8988T (cell line): ENCODE results near the gene SEPHS1.
"Not testable (repeated sequence)": the region's sequence is repeated elsewhere in the genome, so short reads cannot be mapped to it uniquely, and the experiment has no call there.

ENCODE experiments used
- DNase-seq: peaks from one replicate; pipeline ENCODE4 v3.0.0; 2011

Gene SEPHS1

DNA sequence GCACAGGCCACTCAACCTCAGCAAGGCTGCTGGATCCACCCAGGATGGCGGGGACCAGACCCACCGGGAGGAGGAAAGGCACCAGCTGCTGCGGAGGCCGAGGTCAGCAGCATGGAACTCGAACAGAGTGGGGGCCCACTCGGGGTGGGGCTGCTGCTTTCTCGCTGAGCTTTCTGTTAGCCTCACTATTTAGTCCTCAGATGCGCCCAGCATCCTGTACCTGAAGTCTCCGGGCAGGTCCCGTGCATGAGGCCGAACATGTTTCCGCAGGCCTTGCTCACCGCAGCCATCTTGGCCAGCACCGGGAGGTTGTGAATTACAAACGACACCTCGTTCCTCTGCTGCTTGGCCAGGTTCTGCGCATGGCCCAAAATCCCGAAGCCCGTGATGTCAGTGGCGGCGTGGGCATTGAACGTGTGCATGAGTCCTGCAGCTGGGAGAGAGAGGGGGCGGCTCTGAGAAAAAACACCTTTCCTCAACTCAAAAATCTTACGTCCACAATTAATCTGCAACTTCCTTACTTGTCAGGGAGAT, 25.4 kb downstream of the SEPHS1 start:
- DNase-seq, result no peak

DNA sequence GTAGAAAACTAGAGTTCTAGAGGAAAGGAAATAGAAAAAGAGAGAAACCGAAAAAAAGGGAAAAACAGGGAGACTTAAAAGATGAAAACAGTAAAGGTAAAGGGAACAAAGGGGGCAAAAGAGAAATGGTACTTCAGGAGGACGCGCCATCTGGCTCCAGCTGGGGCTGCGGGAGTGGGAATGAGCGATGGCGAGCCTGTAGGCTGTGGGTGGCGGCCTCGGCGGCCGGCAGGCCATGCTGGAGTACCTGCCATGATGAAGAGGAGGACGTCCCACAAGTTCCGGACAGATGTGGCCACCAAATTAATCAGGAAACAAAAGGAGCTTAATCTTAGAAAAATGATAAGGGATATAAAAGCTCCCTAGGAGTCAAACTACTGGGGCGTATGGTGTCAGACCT, 26.5 kb downstream of the SEPHS1 start:
- DNase-seq, result no peak

DNA sequence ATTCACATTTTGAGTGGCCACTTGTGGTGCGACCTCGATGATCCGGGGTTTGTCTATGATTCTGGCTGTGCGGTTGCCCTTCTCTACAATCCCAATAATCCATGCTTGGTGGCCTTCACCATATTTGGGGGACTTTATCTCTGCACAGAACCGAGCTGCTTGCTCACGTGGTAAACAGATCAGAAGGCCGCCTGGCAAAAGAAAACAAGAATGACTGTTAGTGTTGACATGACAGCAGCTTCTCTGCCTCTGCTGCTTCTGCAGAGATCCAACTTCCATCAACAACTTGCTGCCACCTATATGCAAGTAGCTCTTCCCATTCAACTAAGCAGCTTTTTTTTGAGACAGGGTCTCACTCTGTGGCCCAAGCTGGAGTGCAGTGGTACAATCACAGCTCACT, 28.9 kb downstream of the SEPHS1 start:
- DNase-seq, result no peak

DNA sequence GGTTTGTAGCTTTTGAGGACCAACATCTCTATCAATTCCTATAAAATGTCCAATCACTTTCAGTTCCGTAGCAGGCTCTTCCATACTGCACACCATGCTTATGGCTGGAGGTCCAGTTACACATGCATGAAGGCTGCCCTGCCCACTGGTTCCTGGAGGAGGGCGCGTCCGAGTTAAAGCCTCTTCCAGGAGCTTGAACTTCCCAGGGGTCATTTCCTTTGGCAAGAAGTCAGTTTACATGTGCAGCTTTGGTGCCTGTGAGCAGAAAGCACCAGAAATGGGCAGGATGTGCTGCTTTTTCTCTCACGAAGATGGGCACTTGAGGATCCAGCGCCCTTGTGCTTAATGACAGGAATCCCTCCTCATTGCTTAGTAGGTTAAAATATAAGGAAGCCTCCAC, 30.6 kb downstream of the SEPHS1 start:
- DNase-seq, result no peak

DNA sequence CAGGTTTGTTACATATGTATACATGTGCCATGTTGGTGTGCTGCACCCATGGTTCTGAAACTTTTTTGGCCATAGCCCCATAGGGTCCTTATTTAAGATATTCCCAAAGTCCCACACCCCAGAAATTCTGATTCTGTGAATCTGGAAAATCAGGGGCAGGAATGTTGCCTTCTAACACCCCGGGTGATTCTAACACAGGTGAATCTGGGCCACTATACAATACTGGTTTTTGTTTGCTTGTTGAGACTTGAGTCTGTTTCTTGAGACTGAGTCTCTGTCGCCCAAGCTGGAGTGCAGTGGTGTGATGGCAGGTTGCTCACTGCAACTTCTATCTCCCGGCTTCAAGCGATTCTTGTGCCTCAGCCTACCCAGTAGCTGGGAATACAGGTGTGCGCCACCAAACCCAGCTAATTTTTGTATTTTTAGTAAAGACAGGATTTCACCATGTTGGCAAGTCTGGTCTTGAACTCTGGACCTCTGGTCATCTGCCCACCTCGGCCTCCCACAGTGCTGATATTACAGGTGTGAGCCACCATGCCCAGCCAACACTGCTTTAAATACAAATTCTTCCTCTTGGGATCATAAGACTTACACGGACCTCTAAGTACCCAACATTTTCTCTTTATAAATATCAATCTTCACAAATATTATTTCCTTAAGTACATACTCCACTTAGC, 31.3 kb downstream of the SEPHS1 start:
- DNase-seq, result no peak

DNA sequence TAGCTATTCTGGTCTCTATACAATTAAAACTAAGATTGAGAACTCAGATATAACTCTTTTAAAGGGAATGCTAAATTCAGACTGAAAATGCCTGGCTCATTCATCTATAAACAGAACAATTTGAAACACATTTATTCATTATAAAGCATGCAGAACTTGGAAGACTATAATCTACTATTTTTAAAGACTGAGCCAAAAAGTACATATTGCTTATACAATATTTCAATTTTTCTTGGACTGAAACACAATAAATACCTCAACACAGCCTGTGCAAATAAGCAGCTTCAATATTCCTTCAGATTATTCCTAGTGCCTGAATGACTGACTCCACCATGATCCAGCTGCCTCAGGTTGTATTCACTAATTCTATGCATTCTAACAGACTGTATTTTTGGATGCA, 32.7 kb downstream of the SEPHS1 start:
- DNase-seq, result no peak

DNA sequence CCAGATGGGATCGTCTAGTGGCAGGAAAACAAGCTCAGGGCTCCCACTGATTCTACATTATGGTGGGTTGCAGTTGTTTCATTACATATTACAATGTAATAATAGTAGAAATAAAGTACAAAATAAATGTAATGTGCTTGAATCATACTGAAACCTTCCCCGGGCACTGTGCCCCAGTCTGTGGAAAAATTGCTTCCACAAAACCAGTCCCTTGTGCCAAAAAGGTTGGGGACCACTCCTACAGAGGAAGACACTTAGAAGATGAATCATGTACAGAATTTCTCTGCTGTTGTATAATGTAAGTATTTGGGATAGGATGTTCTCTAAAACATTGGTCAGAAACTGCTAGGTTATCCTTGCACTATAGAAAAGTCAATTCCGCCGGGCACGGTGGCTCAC, 36.9 kb downstream of the SEPHS1 start:
- no peak for DNase-seq

DNA sequence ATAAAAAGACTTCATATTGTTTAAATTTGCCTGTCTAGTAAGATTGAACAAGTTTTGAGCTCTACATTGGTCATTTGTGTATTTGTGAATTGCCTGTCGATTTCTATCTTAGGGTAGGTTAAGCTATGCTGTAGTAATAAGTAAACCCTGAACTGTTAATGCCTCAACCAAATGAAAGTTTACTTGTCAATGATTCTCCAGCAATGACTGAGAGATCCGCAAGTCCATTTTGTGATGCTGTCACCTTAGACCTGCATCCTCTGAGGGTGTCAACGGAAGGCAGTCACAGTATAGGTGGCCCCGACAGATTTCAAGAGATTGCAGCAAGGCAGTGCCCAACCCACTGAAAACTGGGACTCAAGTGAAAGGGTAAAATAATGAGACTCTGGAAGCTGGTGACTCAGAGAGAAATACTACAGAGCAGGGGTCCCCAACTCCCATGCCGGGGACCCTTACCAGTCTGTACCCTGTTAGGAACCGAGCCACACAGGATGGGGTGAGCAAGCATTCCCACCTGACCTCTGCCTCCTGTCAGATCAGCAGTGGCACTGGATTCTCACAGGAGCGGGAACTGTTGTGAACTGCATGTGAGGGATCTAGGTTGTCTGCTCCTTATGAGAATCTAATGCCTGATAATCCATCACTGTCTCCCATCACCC, 37.4 kb downstream of the SEPHS1 start:
- DNase-seq, result no peak

DNA sequence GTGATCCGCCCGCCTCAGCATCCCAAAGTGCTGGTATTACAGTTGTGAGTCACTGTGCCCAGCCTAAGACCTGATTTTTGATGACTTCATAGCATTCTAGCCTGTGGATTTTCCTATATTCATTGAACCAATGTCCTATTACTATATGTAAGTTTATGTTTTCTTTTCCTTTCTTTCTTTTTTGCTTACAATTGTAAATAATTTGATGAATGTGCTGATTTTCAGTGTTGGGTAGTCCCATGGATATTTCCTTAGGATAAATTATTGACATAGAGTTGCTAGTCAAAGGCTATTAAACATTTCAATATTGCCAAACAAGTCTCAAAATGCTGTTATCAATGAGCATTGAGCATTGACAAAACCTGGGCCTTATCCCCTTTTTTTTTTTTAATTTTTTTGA, 38.3 kb downstream of the SEPHS1 start:
- DNase-seq, result no peak

DNA sequence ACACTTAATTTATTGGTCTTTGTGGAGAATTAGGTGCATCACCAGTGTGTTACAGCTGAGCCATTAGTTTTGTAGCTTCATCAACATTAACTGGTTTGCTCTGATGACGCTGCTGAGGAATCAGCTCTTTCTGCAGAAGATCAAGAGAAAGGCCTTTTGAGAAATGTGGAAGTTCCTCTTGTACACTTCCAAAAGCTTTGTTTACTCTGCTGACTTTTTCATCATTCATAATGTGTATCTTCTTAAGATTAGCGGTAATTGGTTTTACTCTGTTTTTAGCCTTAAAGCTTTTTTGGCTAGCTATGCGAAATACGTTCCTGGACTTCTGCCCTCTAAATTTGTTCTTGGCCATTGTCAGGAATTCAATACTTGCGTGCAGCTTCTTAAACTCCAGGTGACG, 40.0 kb downstream of the SEPHS1 start:
- no peak for DNase-seq

DNA sequence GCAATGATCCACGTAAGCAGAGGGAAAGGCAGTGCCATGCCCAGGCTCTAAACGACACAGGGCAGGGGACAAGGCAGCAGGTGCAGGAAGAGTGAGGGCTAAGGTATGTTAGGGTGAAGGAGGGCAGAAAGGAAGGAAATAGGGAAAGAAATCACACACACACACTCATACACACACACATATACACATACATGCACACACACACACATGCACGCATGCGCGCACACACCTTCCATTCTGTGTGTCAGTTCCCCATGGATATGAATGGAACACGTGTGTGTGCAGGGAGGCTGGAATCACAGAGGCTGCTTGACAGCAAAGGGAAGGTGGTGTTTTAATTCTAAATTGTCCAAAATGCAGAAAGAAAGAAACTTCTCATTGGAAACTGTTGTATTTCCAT, 42.0 kb downstream of the SEPHS1 start:
- DNase-seq, result no peak

DNA sequence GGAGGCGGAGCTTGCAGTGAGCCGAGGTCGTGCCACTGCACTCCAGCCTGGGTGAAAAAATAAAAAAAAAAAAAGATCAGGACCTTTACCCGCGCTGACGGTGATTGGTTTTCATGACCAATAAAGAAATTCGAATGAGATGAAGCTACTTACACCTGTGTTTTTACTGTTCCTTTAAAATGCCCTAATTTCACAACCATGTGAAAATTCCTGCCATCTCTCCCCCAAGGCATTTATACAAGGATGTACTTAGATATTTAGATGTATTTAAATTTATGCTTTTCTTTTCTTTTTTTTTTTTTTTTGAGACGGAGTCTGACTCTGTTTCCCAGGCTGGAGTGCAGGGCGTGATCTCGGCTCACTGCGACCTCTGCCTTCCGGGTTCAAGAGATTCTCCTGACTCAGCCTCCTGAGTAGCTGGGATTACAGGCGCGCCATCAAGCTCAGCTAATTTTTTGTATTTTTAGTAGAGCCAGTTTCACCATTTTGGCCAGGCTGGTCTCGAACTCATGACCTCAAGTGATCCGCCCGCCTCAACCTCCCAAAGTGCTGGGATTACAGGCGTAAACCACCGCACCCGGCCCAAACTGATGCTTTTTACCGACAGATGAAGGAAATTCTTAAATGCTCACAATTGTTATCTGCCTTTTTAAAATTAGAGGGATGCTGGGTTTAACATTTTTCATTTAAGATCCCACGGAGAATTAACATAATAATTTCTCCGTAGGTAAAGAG, 45.1 kb downstream of the SEPHS1 start:
- no peak for DNase-seq

DNA sequence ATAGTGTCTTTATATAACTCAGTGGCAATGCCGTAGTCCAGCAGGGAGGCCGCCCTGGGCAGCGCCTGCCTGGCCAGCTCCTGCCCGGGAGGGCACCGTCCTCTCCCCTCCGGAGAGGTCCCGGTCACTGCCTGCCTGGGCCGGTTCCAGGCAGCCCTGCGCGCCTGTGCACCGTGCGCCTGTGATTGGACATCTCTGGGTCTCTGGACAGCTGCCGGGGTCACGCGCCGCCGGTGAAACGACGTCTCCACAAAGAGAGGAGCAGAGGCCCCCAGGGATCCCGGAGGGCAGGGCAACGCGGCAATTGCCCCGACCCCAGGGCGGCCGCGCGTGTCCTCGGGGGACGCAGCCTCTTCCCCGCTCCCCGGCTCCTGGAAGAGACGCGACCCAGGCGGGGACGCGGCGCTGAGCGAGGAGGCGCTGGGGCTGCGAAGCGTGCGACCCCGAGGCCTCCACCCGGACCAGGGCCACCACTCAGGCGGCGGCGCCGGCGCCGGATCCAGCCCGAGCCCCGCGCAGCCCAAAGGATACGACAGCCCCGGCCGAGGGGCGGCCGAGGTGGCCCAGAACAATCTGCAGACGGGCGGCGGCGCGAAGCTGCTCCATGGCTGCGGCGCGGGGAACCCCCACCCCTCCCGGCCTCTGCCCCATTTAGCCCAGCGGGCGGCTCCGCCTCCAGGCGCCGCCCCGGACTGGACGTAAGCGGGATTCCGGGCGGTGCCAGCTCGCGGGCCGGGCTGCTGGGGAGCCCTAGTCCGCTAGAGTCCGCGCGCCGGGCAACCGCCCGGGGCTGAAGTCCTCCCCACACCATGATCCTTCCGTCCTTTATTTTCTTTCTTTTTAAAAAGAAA, 48.4 kb downstream of the SEPHS1 start, which contains the start of gene PHYH:
Gene PHYH, minus strand, starts transcription at position 628 of the 851 bp plus-strand sequence. Its CDS starts 22 bp downstream, at position 606.
- DNase-seq, result peak; percentile 74

DNA sequence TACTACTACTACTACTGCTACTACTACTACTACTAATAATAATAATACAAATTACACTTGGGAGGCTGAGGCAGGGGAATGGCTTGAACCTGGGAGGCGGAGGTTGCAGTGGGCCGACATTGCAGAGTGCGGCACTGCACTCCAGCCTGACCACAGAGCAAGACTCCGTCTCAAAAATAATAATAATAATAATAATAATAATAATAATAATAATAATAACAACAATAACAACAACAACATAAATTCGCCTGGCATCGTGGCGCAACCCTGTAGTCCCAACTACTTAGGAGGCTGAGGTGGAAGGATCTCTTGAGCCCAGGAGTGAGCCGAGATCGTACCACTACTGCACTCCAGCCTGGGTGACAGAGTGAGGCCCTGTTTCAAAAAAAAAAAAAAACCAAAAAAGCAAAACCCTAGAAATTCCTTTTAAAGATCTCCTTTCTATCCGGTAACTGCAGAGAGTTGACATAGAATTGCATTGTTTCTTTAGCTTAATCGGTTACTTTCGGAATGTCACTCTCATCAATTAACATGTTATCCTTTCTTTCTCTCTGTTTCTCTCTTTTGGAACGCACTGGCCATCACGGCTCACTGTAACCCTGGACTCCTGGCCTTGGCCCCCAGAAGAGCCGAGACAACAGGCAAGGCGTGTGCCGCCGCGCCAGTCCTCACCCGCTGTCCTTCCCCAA, 49.2 kb downstream of the SEPHS1 start:
- DNase-seq, result no peak

DNA sequence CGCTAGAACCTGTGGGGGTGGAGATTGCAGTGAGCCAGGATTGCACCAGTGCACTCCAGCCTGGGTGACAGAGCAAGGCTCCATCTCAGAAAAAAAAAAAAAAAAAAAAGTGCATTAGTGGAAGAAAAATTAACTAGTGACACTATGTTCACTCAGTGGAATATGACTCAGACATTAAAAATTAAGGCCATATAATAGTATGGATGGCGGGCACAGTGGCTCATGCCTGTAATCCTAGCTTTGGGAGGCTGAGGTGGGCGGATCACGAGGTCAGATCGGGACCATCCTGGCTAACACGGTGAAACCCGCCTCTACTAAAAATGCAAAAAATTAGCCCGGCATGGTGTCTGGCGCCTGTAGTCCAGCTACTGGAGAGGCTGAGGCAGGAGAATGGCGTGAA, 51.6 kb downstream of the SEPHS1 start:
- DNase-seq, result no peak

DNA sequence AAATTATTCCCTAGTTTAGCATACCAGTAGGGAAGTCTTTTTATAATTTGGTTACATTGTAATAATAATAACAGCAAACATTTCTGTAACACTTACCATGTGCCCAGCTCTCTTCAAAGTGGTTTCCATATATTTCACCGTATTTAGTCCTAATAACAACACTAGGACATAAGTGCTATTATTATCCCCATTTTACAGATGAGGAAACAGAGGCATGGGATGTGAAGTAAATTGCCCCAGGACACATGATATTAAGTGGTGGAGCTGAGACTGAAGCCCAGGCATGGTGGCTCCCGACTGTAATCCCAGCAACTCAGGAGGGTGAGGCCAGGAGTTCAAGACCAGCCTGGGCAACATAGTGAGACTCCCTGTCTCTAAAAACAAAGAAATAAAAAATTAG, 53.3 kb downstream of the SEPHS1 start:
- DNase-seq, result no peak

DNA sequence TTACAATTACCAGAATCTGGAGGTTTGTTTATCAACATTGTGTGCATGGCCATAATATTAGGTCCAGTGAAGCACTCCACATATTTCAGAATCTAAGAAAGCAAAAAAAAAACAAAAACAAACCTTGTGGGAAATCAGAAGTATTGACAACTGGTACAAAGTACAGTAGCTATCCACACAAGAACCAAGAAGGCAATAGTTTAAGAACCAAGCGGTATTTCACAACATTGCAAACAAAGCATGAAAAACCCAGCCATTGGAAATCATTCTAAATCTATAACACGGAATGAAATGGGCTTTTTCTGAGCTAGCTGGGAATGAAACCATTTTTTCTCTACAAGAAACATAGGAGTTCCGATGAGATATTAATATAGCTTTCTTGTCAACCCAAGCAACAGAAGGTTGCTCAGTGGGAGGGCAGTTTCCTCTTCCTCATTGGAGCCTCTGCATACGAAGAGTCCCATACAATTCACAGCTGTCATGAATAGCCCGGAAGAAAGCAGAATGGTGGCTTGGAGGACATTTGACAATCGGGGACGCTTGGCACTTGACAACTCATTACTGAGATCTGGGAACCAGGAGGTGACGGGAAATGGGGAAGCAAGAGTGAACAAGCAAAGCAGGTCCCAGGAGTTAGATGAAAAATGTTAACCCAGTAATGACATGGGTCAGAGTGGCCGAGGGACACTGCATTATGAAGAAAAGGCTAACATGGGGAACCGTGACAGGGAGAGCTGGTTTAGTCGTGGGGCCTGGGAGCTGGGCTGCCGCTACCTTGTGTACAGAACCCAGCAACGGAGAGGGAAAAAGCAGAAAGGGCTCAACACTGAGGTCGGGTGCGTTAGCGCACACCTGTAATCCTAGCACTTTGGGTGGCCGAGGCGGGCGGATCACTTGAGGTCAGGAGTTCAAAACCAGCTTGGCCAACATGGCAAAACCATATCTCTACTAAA, 56.0 kb downstream of the SEPHS1 start:
- DNase-seq, result no peak

DNA sequence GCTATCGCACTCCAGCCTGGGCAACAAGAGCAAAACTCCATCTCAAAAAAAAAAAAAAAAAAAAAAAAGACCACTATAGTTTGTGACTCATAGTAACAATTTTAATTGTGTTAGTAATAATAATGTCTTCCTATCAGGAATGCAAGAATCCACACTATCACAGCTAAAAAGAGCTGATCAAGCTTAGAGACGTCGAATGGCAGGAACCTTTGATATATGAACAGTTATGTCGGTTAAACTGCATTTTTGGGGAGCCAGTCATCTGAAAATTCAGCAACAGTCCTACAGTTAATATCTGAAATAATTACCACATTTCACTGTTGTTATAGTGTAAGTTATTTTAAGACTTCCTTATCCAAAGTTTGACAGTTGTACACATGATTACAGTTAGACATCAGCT, 57.0 kb downstream of the SEPHS1 start:
- no peak for DNase-seq

DNA sequence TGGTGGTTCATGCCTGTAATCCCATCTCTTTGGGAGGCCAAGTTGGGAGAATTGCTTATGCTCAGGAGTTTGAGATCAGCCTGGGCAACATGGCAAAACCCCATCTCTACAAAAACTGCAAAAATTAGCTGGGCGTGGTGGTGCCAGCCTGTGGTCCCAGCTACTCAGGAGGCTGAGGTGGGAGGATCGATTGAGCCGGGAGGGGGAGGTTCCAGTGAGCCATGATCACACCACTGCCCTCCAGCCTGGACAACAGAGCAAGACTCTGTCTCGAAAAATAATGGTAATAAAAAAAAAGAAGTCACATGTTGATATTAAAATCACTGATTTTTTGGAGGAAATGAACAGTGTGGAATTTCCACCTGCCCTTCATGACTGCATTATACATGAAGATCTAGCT, 64.0 kb downstream of the SEPHS1 start:
- no peak for DNase-seq

DNA sequence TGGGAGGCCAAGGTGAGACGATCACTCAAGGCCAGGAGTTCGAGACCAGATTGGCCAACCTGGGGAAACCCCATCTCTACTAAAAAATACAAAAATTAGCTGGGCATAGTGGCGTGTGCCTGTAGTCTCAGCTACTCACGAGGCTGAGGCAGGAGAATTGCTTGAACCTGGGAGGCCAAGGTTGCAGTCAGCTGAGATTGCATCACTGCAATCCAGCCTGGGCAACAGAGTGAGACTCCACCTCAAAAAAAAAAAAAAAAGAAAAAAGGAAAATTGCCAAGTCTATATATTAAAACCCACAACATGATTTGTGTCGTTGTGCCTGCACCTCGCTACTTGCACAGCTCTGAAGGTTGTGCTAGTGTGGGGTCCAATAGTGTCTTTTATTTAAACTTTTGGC, 65.7 kb downstream of the SEPHS1 start:
- not testable (repeated sequence) for DNase-seq

DNA sequence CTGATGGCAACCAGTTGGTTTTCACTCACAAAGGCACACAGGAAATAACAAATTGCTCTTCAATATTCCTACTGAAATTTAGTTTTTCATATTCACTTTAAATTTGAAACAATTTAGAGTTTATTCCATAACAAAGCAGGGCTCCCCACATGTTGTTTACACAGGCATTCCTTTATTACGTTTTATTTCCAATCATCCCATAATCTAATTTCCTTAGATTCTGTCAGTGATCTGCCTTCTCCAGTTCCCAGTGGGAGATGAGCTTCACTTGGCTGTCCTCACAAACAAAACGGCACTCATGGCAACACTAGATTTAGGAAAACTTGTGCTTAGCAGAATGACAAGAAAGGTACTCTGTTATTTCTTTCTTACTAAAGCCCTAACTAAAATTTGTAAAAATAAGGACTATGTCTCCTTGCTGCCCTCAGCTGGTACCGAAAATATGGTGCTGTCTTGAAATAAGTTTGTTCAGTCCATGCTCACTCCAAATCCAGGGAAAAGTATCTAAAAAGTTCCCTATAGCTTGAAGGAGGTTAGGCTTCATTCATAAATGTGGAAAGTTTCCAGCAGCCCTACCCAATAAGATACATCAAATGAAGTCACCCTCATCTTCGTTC, 71.2 kb downstream of the SEPHS1 start:
- DNase-seq, result no peak
